Cardiac fibroblast (primary cell): Measurements from ENCODE around the gene LYAR.
A peak's percentile ranks its signal among the peaks of the same experiment; 100 is the strongest.

ENCODE experiments used
- DNase-seq, 2 donors: peaks; one replicate each; pipeline versions ENCODE4 v3.0.0 to v3.0.0-alpha.2; 2010; ENCODE audit warnings: low read depth in 2 of 2
- H3K4me3 ChIP-seq, 2 donors: replicated peaks in 1 of 2; 1 replicate in 1 of 2; 2 replicates in 1 of 2; pipeline ENCODE4 v1.5.1; 2011; ENCODE audit warnings: low read depth in 2 of 2, low read length in 2 of 2, mild to moderate bottlenecking in 2 of 2, moderate library complexity in 1 of 2
- CTCF ChIP-seq: IDR thresholded peaks from one replicate; pipeline ENCODE4 v1.5.1; 2011; ENCODE audit warnings: low read depth, mild to moderate bottlenecking, low read length, inconsistent platforms

The LYAR gene

DNA sequence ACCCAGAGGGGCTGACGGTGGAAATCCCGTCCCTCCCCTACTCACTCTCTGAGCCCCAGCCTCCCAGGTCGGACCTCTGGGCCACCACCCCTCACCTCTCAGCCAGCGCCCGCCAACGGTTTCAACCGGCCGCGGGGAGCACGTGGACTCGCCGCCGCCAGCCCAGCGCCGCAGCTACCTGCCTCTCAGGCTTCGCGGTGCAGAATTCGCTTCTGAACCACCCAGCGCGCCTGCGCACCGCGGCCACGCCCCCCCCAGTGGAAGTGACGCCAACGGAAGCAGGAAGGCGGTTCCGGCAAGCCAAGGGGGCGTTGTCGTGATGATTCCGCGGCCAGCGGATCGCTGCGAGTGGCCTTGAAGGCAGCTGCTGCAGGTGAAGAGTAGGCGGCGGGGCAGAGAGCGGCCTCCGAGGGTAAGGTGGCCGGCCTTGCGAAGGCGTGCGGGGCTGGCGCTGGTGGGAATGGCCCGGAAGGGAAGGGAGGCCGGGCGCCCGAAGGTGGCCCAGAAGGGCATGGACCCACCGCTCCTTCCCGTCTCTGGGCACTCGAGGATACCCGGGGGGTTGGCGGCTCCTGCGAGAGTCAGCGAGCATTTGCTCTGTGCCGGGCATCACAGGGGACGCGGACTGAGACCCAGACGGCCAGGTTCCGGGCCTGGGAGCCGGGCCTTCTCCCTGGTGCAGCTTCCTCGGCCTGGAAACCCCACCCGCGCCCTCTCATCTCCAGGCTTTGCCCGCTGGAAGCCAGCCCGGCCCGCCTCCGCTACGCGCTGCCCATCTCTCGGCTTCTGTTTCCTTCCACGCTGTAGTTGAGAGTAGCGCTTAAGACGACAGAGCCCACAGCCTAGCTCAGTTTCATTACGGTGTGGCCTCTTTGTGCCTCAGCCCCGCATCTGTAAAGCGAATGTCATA lies at the start of gene LYAR, which contains the start of gene ZBTB49:
Gene LYAR (minus strand): TSS at position 214 of the 910 bp plus-strand sequence. CDS start 6,412 bp downstream, outside the sequence.
Gene ZBTB49 (plus strand): TSS at position 311 of the 910 bp plus-strand sequence. CDS start 9,695 bp downstream, outside the sequence.
- no peak for TF ChIP-seq CTCF
- DNase-seq: peak; percentile 89 to 92
- H3K4me3 ChIP-seq: peak within 1 kb of the TSS; percentile 91 to 97

DNA sequence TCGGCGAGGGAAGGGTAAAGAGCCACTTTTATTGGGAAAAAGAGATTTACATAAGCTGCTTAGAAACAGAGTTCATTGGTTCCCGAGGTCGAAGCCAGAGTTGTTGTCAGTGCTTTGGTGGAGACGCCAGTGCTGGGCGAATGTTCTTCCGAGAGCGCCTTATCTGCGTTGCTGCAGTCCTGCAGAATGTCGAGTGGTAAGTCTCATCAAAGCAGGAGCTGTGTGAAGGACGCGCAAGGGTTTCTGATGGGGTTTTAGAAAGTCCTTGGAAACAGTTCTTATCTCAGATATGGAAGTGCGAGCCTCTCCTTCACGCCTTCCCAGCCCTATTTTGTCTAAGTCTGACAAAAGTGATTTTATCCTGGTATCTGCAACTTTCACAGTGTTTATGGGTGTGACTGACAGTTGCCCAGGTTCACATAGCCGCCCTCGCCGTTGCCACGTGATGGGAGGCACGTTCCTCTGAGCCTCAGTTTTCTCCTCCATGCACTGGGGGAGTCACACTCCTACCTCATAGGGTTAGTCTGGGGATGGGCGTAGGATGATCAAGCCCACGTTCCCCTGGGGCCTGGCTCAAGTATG lies 49.6 kb upstream of the LYAR start:
- no peak overlapping the region for H3K4me3 ChIP-seq
- peak; percentile 27 to 75 for DNase-seq

DNA sequence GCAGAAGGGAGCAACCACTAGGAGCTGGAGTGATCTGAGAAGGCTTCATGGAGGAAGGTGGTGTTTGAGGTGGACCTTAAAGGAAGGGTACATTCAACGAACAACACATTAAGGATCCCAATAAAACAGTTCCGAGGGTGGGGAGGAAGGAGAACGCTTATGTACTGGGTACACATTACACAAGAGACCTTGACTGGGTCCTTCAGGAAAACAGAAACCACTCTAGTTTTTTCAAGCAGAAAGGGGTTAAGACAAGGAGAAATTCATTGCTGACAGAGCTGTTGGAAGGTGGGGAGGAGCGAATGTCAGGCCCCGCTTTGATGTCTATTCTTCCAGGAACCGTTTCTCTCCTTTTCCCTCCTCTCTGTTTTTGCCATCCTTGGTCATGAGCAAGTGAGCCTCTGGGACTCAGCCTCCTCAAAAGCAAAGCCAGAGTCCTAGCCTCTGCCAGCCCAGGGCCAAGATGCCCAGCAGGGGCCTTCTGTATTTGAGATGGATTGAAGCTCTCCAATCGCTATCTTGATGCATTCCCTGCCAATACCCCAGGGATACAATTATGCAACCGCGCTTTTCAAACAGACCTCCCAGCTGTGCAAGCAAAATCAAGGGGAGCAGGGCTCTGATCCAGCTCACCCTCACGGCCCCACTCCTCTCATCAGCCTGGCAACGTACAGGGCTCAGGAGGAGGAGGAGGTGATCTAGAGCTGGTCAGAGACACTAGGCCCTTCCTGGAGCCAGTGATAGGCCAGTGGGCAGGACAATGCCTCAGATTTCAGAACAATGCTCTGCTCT lies 48.5 kb upstream of the LYAR start:
- no peak for TF ChIP-seq CTCF
- no peak for DNase-seq
- H3K4me3 ChIP-seq: no peak overlapping the region

More for the DNA sequence above, 49.6 kb upstream of the LYAR start:
- TF ChIP-seq CTCF: no peak

DNA sequence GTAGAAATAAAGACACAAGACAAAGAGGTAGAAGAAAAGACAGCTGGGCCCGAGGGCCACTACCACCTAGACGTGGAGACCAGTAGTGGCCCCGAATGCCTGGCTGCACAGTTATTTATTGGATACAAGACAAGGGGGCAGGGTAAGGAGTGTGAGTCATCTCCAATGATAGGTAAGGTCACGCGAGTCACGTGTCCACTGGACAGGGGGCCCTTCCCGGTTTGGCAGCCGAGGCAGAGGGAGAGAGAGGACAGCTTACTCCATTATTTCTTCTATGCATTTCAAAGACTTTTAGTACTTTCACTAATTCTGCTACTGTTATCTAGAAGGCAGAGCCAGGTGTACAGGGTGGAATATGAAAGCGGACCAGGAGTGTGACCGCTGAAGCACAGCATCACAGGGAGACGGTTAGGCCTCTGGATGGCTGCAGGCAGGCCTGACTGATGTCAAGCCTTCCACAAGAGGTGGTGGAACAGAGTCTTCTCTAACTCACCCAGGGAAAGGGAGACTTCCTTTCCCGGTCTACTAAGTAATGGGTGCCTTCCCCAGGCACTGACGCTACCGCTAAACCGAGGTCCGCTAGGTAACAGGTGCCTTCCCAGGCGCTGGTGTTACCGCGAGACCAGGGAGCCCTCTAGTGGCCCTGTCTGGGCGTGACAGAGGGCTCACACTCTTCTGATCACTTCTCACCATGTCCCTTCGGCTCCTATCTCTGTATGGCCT lies 45.0 kb upstream of the LYAR start:
- no peak overlapping the region for H3K4me3 ChIP-seq
- peak; percentile 62 to 63 for DNase-seq
- peak; percentile 83 for TF ChIP-seq CTCF

GRCh38 chr4:4333265-4333706 lies 43.3 kb upstream of the LYAR start:
- no peak for TF ChIP-seq CTCF
- peak overlapping the region in 1 of 2 donors; percentile 14 for H3K4me3 ChIP-seq
- peak; percentile 73 to 90 for DNase-seq

DNA sequence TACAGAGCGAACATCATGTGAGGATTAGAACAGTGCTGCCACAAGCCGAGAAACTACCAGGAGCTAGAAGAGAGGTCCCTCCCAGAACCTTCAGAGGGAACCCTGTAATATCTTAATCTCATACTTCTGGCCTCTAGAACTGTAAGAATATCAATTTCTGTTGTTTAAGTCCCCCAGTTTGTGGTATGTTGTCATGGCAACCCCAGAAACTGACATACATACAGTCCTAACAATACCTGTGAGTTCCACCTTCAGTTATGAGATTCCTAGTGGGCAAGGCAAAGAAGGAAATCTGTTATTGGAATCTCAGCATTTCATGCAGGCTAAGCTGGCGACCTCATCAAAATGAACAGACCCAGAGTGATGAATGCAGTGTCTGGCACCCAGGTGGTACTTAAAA lies 42.6 kb upstream of the LYAR start:
- no peak for TF ChIP-seq CTCF
- DNase-seq: no peak
- no peak overlapping the region for H3K4me3 ChIP-seq
